IMR-90 (cell line): ENCODE results near the gene MAP3K3. TPM values are rescaled to one million over a fixed set of nuclear protein-coding genes. Genes with fewer than 3 reads are reported as not detected.

ENCODE experiments used
- ATAC-seq: fragments of 200-7000 bp; cut with Tn5 transposase; 2 replicates; pipeline ENCODE4 v1.9.1; 2020; ENCODE audit warnings: low read depth, mild to moderate bottlenecking, moderate library complexity
- BruUV-seq: library from RNA; stranded (reverse); fragments of 400-500 nt; replicated peaks from 2 replicates; lab custom pipeline; 2021; lab: Mats Ljungman, UMichigan
- CTCF ChIA-PET: fragments of 300-600 bp; formaldehyde crosslinking; extraction: SDS; loops from one replicate; lab custom pipeline; 2021; ENCODE audit warnings: antibody characterized with exemption; lab: Yijun Ruan, JAX
- POLR2A ChIA-PET: fragments of 300-600 bp; sonication (Branson Sonifier 250); formaldehyde crosslinking; loops from one replicate; lab custom pipeline; 2022; ENCODE audit warnings: antibody characterized with exemption; ENCODE audit not compliant: unreplicated experiment; lab: Charles Lee
- DNase-seq: peaks from one replicate; pipeline ENCODE4 v3.0.0; 2013
- H2AFZ ChIP-seq: replicated peaks from 2 replicates; pipeline ENCODE3; 2013; ENCODE audit warnings: low read length, mild to moderate bottlenecking; ENCODE audit not compliant: poor library complexity
- H2AK5ac ChIP-seq: 2 replicates; pipeline ENCODE4 v1.6.1; 2013; ENCODE audit warnings: low read depth, low read length, inconsistent platforms
- H2AK9ac ChIP-seq: replicated peaks from 2 replicates; pipeline ENCODE3; 2013; ENCODE audit warnings: mild to moderate bottlenecking, low read depth, low read length, moderate library complexity; ENCODE audit not compliant: poor library complexity
- H2BK120ac ChIP-seq: 2 replicates; pipeline ENCODE4 v1.6.1; 2013; ENCODE audit warnings: low read depth, low read length, inconsistent platforms
- H2BK15ac ChIP-seq: 3 replicates; pipeline ENCODE4 v1.6.1; 2013; ENCODE audit warnings: low read depth, low read length, inconsistent platforms
- H2BK20ac ChIP-seq: 2 replicates; pipeline ENCODE4 v1.6.1; 2013; ENCODE audit warnings: low read depth, mild to moderate bottlenecking, inconsistent platforms, low read length, moderate library complexity
- H2BK5ac ChIP-seq: 2 replicates; pipeline ENCODE4 v1.6.1; 2013; ENCODE audit warnings: mild to moderate bottlenecking, low read depth, low read length, inconsistent platforms; ENCODE audit not compliant: poor library complexity, severe bottlenecking
- H3K14ac ChIP-seq: replicated peaks from 2 replicates; pipeline ENCODE4 v1.6.1; 2013; ENCODE audit warnings: low read depth, low read length, inconsistent platforms
- H3K18ac ChIP-seq: 2 replicates; pipeline ENCODE4 v1.6.1; 2013; ENCODE audit warnings: low read depth, low read length, control low read depth
- H3K23ac ChIP-seq: 2 replicates; pipeline ENCODE4 v1.6.1; 2013; ENCODE audit warnings: low read depth, low read length, inconsistent platforms
- H3K27ac ChIP-seq: 2 replicates; pipeline ENCODE4 v1.5.1; 2013; ENCODE audit warnings: mild to moderate bottlenecking, control low read depth, low read length; ENCODE audit not compliant: insufficient read depth
- H3K27me3 ChIP-seq: 2 replicates; pipeline ENCODE4 v1.6.1; 2013; ENCODE audit warnings: low read length; ENCODE audit not compliant: control insufficient read depth, insufficient read depth
- H3K36me3 ChIP-seq: 2 replicates; pipeline ENCODE4 v1.6.1; 2013; ENCODE audit warnings: low read length, mixed read lengths; ENCODE audit not compliant: control insufficient read depth, insufficient read depth
- H3K4ac ChIP-seq: 2 replicates; pipeline ENCODE4 v1.6.1; 2013; ENCODE audit warnings: low read depth, low read length, inconsistent platforms
- H3K4me1 ChIP-seq: 2 replicates; pipeline ENCODE4 v1.6.1; 2013; ENCODE audit warnings: low read length, mixed read lengths; ENCODE audit not compliant: control insufficient read depth, insufficient read depth
- H3K4me2 ChIP-seq: 2 replicates; pipeline ENCODE4 v1.6.1; 2013; ENCODE audit warnings: low read depth, mild to moderate bottlenecking, control low read depth, low read length, moderate library complexity
- H3K4me3 ChIP-seq: 2 replicates; pipeline ENCODE4 v1.5.1; 2013; ENCODE audit warnings: low read depth, mild to moderate bottlenecking, control low read depth, low read length, moderate library complexity; ENCODE audit not compliant: insufficient read depth
- H3K56ac ChIP-seq: 2 replicates; pipeline ENCODE4 v1.6.1; 2013; ENCODE audit warnings: low read length, inconsistent platforms; ENCODE audit not compliant: insufficient read depth; ENCODE audit errors: extremely low read depth
- H3K79me1 ChIP-seq, 2 experiments: 2 replicates each; pipeline ENCODE4 v1.6.1; 2013; ENCODE audit warnings: low read length in 2 of 2, inconsistent platforms in 1 of 2, low read depth in 1 of 2
- H3K9ac ChIP-seq: 2 replicates; pipeline ENCODE4 v1.6.1; 2013; ENCODE audit warnings: low read depth, low read length, control low read depth
- H3K9me1 ChIP-seq: 2 replicates; pipeline ENCODE4 v1.6.1; 2013; ENCODE audit warnings: low read length, inconsistent platforms; ENCODE audit not compliant: insufficient read depth
- H3K9me3 ChIP-seq: 2 replicates; pipeline ENCODE4 v1.6.1; 2013; ENCODE audit warnings: low read length; ENCODE audit not compliant: control insufficient read depth, insufficient read depth
- H4K20me1 ChIP-seq: 2 replicates; pipeline ENCODE4 v1.6.1; 2013; ENCODE audit warnings: low read length, inconsistent platforms; ENCODE audit not compliant: insufficient read depth
- H4K5ac ChIP-seq: 2 replicates; pipeline ENCODE4 v1.6.1; 2013; ENCODE audit warnings: mild to moderate bottlenecking, low read depth, low read length, control low read depth
- H4K8ac ChIP-seq, 2 experiments: 2 replicates each; pipeline ENCODE4 v1.6.1; 2013; ENCODE audit warnings: low read depth in 2 of 2, low read length in 2 of 2, control low read depth in 1 of 2, inconsistent platforms in 1 of 2
- H4K91ac ChIP-seq: 2 replicates; pipeline ENCODE4 v1.6.1; 2013; ENCODE audit warnings: low read depth, low read length, inconsistent platforms; ENCODE audit not compliant: insufficient read depth
- BHLHE40 ChIP-seq: fragments of 150-350 bp; IDR thresholded peaks from 2 replicates; pipeline ENCODE4 v1.6.1; 2016; ENCODE audit warnings: mild to moderate bottlenecking, low read depth, low read length
- CEBPB ChIP-seq: IDR thresholded peaks from 2 replicates; pipeline ENCODE4 v1.6.1; 2012; ENCODE audit warnings: low read depth, low read length, improper control_type of control experiment
- CHD1 ChIP-seq: IDR thresholded peaks from 2 replicates; pipeline ENCODE4 v1.6.1; 2012; ENCODE audit warnings: low read depth, low read length, improper control_type of control experiment
- ELK1 ChIP-seq: fragments of 150-350 bp; IDR thresholded peaks from 2 replicates; pipeline ENCODE4 v1.6.1; 2016; ENCODE audit warnings: low read depth, mild to moderate bottlenecking, low read length, moderate library complexity, borderline replicate concordance
- FOS ChIP-seq: fragments of 150-350 bp; IDR thresholded peaks from 2 replicates; pipeline ENCODE4 v1.6.1; 2016; ENCODE audit warnings: low read depth, low read length
- MAFK ChIP-seq: IDR thresholded peaks from 2 replicates; pipeline ENCODE4 v1.6.1; 2012; ENCODE audit warnings: low read depth, low read length, improper control_type of control experiment
- MXI1 ChIP-seq: IDR thresholded peaks from 2 replicates; pipeline ENCODE4 v1.6.1; 2012; ENCODE audit warnings: low read depth, mild to moderate bottlenecking, low read length, moderate library complexity, borderline replicate concordance
- RCOR1 ChIP-seq: IDR thresholded peaks from 2 replicates; pipeline ENCODE4 v1.6.1; 2012; ENCODE audit warnings: mild to moderate bottlenecking, low read length, improper control_type of control experiment; ENCODE audit not compliant: insufficient replicate concordance
- SMC3 ChIP-seq: fragments of 150-350 bp; IDR thresholded peaks from 2 replicates; pipeline ENCODE4 v1.6.1; 2016; ENCODE audit warnings: low read depth, mild to moderate bottlenecking, antibody characterized with exemption, low read length, moderate library complexity
- WGBS, 2 experiments: methylation state at CpG; one replicate each; pipeline versions ENCODE4 v1.1.5 to v1.1.7; 2013; ENCODE audit warnings: missing lambda C conversion rate in 2 of 2; ENCODE audit not compliant: insufficient read length in 1 of 2; ENCODE audit errors: extremely low coverage in 2 of 2; 5-methylcytosine and 5-hydroxymethylcytosine counted together
- dilution Hi-C: fragments of 300-500 bp; cut with HindIII; formaldehyde crosslinking; loops from one replicate; pipeline ENCODE4 v1.14.3; 2018; ENCODE audit warnings: low sequenced_read_pairs; ENCODE audit not compliant: unreplicated experiment
- in situ Hi-C: fragments of 300-500 bp; cut with MboI; formaldehyde crosslinking; loops from 3 replicates; pipeline ENCODE4 v1.14.3; 2019; ENCODE audit warnings: low sequenced_read_pairs, inconsistent platforms, mixed read lengths
- intact Hi-C: fragments of 100-400 bp; cut with micrococcal nuclease; formaldehyde crosslinking; loops from 2 replicates; pipeline ENCODE4 v1.10.0; 2022
- polyA plus RNA-seq, 3 experiments: library from polyadenylated mRNA; depleted of rRNA; stranded (reverse); fragments of >200 nt; gene quantifications; 2 replicates each; pipeline ENCODE4 v1.2.3, GENCODE V29; 2012; ENCODE audit warnings: low replicate concordance in 1 of 3
- total RNA-seq: library from RNA; depleted of rRNA; stranded (reverse); fragments of >200 nt; gene quantifications from 2 replicates; pipeline ENCODE4 v1.2.3, GENCODE V29; 2012
- TF ChIP-seq, protein P1 (sequence below): conservative IDR thresholded peaks from 2 replicates; pipeline ENCODE4 v1.5.1; 2012; ENCODE audit warnings: mild to moderate bottlenecking, low read depth, low read length, improper control_type of control experiment
- TF ChIP-seq, protein P2 (sequence below): fragments of 150-350 bp; IDR thresholded peaks from 2 replicates; pipeline ENCODE4 v1.6.1; 2017; ENCODE audit warnings: mild to moderate bottlenecking, antibody characterized with exemption, low read length, low read depth

MAP3K3 gene
- total and polyA plus RNA-seq, 2 of the 4 experiments (the other 2 are of a cell fraction): 19.1 to 25.6 TPM

- Histone ChIP-seq H3K9me3 (no peaks in the 10 kb centered on the region), H2AFZ (no peak overlapping the region), H3K79me1 (peaks cover 0 to 16% of the 10 kb centered on the region in 2 experiments; a peak in 1 of 4 replicates), H2BK20ac (no peak overlapping the region), H2BK15ac (no peak overlapping the region), H4K20me1 (peaks cover 5% of the 10 kb centered on the region), H2AK9ac (peak overlapping the region; percentile 76), H3K4ac (no peak overlapping the region), H3K27ac (no peak overlapping the region), H3K23ac (no peak overlapping the region), H3K9me1 (0 out of 2 replicates have a peak, but pooled peaks cover 2% of the 10 kb centered on the region), H4K8ac (no peak overlapping the region), H3K36me3 (peaks cover 32% of the 10 kb centered on the region), H3K56ac (no peak overlapping the region), H2BK120ac (no peak overlapping the region), H2AK5ac (no peak overlapping the region), H2BK5ac (no peak overlapping the region), H3K27me3 (no peaks in the 10 kb centered on the region), H4K5ac (no peak overlapping the region), H3K14ac (no peak overlapping the region), H4K91ac (no peak overlapping the region), H3K9ac (no peak overlapping the region), H3K4me3 (no peak overlapping the region), H3K18ac (no peak overlapping the region), H3K4me2 (no peak overlapping the region), H3K4me1 (no peaks in the 10 kb centered on the region)
- intact Hi-C loops: loop anchor here (5.0 kb wide), 1 partner anchor 269 kb away; no protein-coding TSS in a partner anchor
- ChIA-PET CTCF (no interaction called here), POLR2A (no interaction called here)
- no CpG with 5 or more reads among the region's 6 CpGs for WGBS, 2 experiments
- DNase-seq: no peak
- dilution Hi-C loops: no loop called here
- ATAC-seq: no peak
- in situ Hi-C loops: no loop called here
- no TSS peak for BruUV-seq
- TF ChIP-seq BHLHE40 (no peak), CEBPB (no peak), FOS (no peak), RCOR1 (no peak), ELK1 (no peak), SMC3 (no peak), MAFK (no peak), MXI1 (no peak), CHD1 (no peak)
- TF ChIP-seq, protein P1, sequence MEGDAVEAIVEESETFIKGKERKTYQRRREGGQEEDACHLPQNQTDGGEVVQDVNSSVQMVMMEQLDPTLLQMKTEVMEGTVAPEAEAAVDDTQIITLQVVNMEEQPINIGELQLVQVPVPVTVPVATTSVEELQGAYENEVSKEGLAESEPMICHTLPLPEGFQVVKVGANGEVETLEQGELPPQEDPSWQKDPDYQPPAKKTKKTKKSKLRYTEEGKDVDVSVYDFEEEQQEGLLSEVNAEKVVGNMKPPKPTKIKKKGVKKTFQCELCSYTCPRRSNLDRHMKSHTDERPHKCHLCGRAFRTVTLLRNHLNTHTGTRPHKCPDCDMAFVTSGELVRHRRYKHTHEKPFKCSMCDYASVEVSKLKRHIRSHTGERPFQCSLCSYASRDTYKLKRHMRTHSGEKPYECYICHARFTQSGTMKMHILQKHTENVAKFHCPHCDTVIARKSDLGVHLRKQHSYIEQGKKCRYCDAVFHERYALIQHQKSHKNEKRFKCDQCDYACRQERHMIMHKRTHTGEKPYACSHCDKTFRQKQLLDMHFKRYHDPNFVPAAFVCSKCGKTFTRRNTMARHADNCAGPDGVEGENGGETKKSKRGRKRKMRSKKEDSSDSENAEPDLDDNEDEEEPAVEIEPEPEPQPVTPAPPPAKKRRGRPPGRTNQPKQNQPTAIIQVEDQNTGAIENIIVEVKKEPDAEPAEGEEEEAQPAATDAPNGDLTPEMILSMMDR: no peak
- TF ChIP-seq, protein P2, sequence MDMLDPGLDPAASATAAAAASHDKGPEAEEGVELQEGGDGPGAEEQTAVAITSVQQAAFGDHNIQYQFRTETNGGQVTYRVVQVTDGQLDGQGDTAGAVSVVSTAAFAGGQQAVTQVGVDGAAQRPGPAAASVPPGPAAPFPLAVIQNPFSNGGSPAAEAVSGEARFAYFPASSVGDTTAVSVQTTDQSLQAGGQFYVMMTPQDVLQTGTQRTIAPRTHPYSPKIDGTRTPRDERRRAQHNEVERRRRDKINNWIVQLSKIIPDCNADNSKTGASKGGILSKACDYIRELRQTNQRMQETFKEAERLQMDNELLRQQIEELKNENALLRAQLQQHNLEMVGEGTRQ: no peak
Measured at GRCh38 chr17:63695889-63696288, 73.7 kb downstream of the MAP3K3 start.
